ENCODE results near the gene CDNF.

The CDNF gene

DNA sequence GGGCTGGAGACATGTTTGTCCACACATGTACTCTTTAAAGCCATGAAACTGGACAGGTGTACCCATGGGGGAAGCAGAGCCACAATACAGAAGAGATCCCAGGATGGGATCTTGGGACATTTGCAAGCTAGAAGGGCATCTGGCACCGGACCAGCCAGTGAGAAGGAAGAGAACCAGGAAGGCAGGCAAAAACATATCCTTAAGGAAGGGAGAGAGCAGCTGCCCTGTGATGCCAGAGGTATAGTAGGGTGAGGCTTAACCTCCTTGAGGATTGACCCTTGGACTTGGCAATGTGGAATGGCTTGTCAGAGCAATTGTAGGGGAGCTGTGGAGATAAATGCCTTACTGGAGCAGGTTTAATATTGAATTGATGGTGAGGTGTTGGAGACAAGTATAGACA, 23.0 kb upstream of the CDNF start:
- H3F3A ChIP-seq (ENCODE audit: insufficient read depth, low read length): no peaks in the 10 kb centered on the region; the same call in 1 of the 2 replicates
- H3K9me3 ChIP-seq (ENCODE audit: low read length): no peaks in the 10 kb centered on the region
- peaks cover 65% of the 10 kb centered on the region for H3K36me3 ChIP-seq (ENCODE audit: insufficient read depth, low read length)
- no peaks in the 10 kb centered on the region for H3K9me2 ChIP-seq (ENCODE audit: low read depth, low read length)
- no peak overlapping the region for H3K4me2 ChIP-seq (ENCODE audit: low read length)
- no peaks in the 10 kb centered on the region for H3K79me2 ChIP-seq (ENCODE audit: insufficient read depth, low read length)
- no peak overlapping the region for H3K27ac ChIP-seq (ENCODE audit: low read depth, low read length, poor library complexity, severe bottlenecking)
- H3K9ac ChIP-seq (ENCODE audit: low read length): no peak overlapping the region
- no peak overlapping the region for H3K4me3 ChIP-seq (ENCODE audit: low read depth, low read length, poor library complexity, severe bottlenecking)
- no peak overlapping the region for H2AFZ ChIP-seq (ENCODE audit: low read length)
- H3K4me1 ChIP-seq (ENCODE audit: insufficient read depth, low read length, severe bottlenecking): peaks cover 22% of the 10 kb centered on the region
- TF ChIP-seq, protein P1, sequence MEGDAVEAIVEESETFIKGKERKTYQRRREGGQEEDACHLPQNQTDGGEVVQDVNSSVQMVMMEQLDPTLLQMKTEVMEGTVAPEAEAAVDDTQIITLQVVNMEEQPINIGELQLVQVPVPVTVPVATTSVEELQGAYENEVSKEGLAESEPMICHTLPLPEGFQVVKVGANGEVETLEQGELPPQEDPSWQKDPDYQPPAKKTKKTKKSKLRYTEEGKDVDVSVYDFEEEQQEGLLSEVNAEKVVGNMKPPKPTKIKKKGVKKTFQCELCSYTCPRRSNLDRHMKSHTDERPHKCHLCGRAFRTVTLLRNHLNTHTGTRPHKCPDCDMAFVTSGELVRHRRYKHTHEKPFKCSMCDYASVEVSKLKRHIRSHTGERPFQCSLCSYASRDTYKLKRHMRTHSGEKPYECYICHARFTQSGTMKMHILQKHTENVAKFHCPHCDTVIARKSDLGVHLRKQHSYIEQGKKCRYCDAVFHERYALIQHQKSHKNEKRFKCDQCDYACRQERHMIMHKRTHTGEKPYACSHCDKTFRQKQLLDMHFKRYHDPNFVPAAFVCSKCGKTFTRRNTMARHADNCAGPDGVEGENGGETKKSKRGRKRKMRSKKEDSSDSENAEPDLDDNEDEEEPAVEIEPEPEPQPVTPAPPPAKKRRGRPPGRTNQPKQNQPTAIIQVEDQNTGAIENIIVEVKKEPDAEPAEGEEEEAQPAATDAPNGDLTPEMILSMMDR (IDR thresholded peaks at IDR 0.05; ENCODE audit: low read length): no peak
- TF ChIP-seq EZH2 (IDR thresholded peaks at IDR 0.05; ENCODE audit: borderline replicate concordance, low read length): no peak
- no peaks in the 10 kb centered on the region for H4K20me1 ChIP-seq (ENCODE audit: insufficient read depth, low read length)
- H3K27me3 ChIP-seq (ENCODE audit: insufficient read depth, low read length): no peaks in the 10 kb centered on the region

GRCh38 chr10:14859775-14860174, 21.9 kb upstream of the CDNF start:
- Histone ChIP-seq H3K36me3 (ENCODE audit: insufficient read depth, low read length) (peaks cover 70% of the 10 kb centered on the region), H4K20me1 (ENCODE audit: insufficient read depth, low read length) (no peaks in the 10 kb centered on the region), H3K4me2 (ENCODE audit: low read length) (no peak overlapping the region), H3K9me3 (ENCODE audit: low read length) (no peaks in the 10 kb centered on the region), H3K9ac (ENCODE audit: low read length) (no peak overlapping the region), H3K79me2 (ENCODE audit: insufficient read depth, low read length) (no peaks in the 10 kb centered on the region), H3K27ac (ENCODE audit: low read depth, low read length, poor library complexity, severe bottlenecking) (no peak overlapping the region), H3K4me1 (ENCODE audit: insufficient read depth, low read length, severe bottlenecking) (peaks cover 22% of the 10 kb centered on the region), H2AFZ (ENCODE audit: low read length) (no peak overlapping the region), H3K4me3 (ENCODE audit: low read depth, low read length, poor library complexity, severe bottlenecking) (no peak overlapping the region), H3K27me3 (ENCODE audit: insufficient read depth, low read length) (no peaks in the 10 kb centered on the region), H3K9me2 (ENCODE audit: low read depth, low read length) (no peaks in the 10 kb centered on the region), H3F3A (ENCODE audit: insufficient read depth, low read length) (no peaks in the 10 kb centered on the region; the same call in 1 of the 2 replicates)
- no peak for TF ChIP-seq EZH2 (IDR thresholded peaks at IDR 0.05; ENCODE audit: borderline replicate concordance, low read length)

GRCh38 chr10:14859043-14859442, 21.2 kb upstream of the CDNF start:
- Histone ChIP-seq H3K36me3 (ENCODE audit: insufficient read depth, low read length) (peaks cover 72% of the 10 kb centered on the region), H3K4me3 (ENCODE audit: low read depth, low read length, poor library complexity, severe bottlenecking) (no peak overlapping the region)
- TF ChIP-seq, protein P1 (IDR thresholded peaks at IDR 0.05; ENCODE audit: low read length): no peak
- TF ChIP-seq EZH2 (IDR thresholded peaks at IDR 0.05; ENCODE audit: borderline replicate concordance, low read length): no peak

DNA sequence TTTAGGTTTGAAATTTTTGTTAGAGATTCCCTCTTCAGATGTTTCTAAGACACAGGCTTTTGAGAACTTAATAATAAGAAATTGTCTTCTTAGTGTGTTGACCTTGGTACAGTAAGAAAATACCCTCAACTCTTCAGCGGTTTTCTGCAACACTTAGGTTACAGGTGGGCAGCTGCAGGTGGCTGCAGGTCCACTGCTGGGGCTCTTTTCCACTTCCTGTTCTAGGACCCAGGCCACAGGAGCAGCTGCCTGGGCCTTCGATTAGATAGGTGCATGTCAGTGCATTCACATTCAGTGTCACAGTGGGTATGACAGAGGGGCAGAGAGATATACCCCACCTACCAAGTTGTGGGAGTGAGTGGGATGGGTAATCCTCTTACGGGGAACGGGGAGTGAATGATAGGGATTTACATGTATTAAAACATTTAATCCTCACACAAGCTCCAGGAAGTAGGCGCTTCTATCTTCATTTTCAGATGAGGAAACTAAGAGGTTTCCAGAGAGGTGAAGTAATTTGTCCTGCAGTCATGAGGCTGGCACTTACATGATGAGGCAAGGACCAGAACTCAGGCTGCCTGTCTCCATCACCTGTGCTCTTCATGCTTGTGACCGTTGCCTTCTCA, 20.6 kb upstream of the CDNF start:
- Histone ChIP-seq H3K9me3 (ENCODE audit: low read length) (no peaks in the 10 kb centered on the region), H3K9me2 (ENCODE audit: low read depth, low read length) (no peaks in the 10 kb centered on the region), H3K4me1 (ENCODE audit: insufficient read depth, low read length, severe bottlenecking) (peaks cover 22% of the 10 kb centered on the region), H3K27me3 (ENCODE audit: insufficient read depth, low read length) (no peaks in the 10 kb centered on the region), H3F3A (ENCODE audit: insufficient read depth, low read length) (no peaks in the 10 kb centered on the region; the same call in 1 of the 2 replicates), H3K79me2 (ENCODE audit: insufficient read depth, low read length) (no peaks in the 10 kb centered on the region), H3K9ac (ENCODE audit: low read length) (no peak overlapping the region; the same call in 1 of the 2 replicates), H2AFZ (ENCODE audit: low read length) (no peak overlapping the region), H3K36me3 (ENCODE audit: insufficient read depth, low read length) (peaks cover 70% of the 10 kb centered on the region), H3K27ac (ENCODE audit: low read depth, low read length, poor library complexity, severe bottlenecking) (peak overlapping the region; percentile 67), H3K4me3 (ENCODE audit: low read depth, low read length, poor library complexity, severe bottlenecking) (no peak overlapping the region), H4K20me1 (ENCODE audit: insufficient read depth, low read length) (no peaks in the 10 kb centered on the region), H3K4me2 (ENCODE audit: low read length) (peak overlapping the region; percentile 34; the same call in 1 of the 2 replicates)
- TF ChIP-seq, protein P1 (IDR thresholded peaks at IDR 0.05; ENCODE audit: low read length): no peak
- no peak for TF ChIP-seq EZH2 (IDR thresholded peaks at IDR 0.05; ENCODE audit: borderline replicate concordance, low read length)

More at GRCh38 chr10:14859043-14859442, 21.2 kb upstream of the CDNF start:
- Histone ChIP-seq H2AFZ (ENCODE audit: low read length) (no peak overlapping the region), H3K4me2 (ENCODE audit: low read length) (no peak overlapping the region), H3K27me3 (ENCODE audit: insufficient read depth, low read length) (no peaks in the 10 kb centered on the region), H3K9me3 (ENCODE audit: low read length) (no peaks in the 10 kb centered on the region), H3K9ac (ENCODE audit: low read length) (no peak overlapping the region), H3K79me2 (ENCODE audit: insufficient read depth, low read length) (no peaks in the 10 kb centered on the region), H4K20me1 (ENCODE audit: insufficient read depth, low read length) (no peaks in the 10 kb centered on the region), H3K9me2 (ENCODE audit: low read depth, low read length) (no peaks in the 10 kb centered on the region), H3K4me1 (ENCODE audit: insufficient read depth, low read length, severe bottlenecking) (peaks cover 22% of the 10 kb centered on the region), H3F3A (ENCODE audit: insufficient read depth, low read length) (no peaks in the 10 kb centered on the region; the same call in 1 of the 2 replicates), H3K27ac (ENCODE audit: low read depth, low read length, poor library complexity, severe bottlenecking) (peak overlapping the region; percentile 67)

All from OCI-LY1 (cell line).